ENCODE results near the gene MDP1. TPM values are rescaled to one million over a fixed set of nuclear protein-coding genes. Genes with fewer than 3 reads are reported as not detected.

The MDP1 gene
- total RNA-seq, 1 experiment from 2014 or later = 12.6 TPM

DNA sequence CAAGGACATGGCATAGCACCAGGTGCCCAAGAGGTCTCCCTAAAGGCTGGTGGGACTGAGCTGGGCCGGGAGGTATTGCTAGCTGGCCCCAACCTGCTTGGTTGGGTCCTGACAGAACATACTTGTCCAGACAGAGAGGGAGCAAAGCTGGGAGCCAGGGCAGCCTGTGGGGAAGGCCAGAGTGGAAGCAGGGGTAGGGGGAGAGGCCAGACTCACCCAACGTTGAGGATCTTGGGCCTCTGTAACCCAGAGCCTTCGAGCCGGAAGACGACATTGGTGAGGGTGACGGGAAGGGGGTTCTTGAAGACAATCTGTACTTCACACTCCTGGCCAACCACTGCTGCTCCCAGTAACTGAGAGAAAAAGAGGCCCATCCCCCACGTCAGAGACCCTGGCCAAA, 38.1 kb upstream of the MDP1 start:
- no peak for ATAC-seq
- Mint-ChIP-seq H3K4me3 (no peak overlapping the region), H3K9me3 (no peaks in the 10 kb centered on the region), H3K27me3 (ENCODE audit: low read depth) (no peaks in the 10 kb centered on the region; the same call in none of the 2 replicates), H3K4me1 (no peaks in the 10 kb centered on the region), H3K27ac (no peak overlapping the region), H3K36me3 (no peaks in the 10 kb centered on the region)
- ChIA-PET POLR2A (interaction anchor here (0.7 kb wide), 1 partner anchor 12 kb away, joined by 3 read pairs; the partner anchor contains the start of gene TINF2), CTCF (interaction anchor here (0.7 kb wide), 1 partner anchor 54 kb away, joined by 4 read pairs; the partner anchor contains the start of gene CIDEB)
- no peak for DNase-seq (ENCODE audit: low spot score)
- no peak for TF ChIP-seq CREM (CRISPR knock-in tag; IDR thresholded peaks at IDR 0.05)
- TF ChIP-seq GABPB1 (CRISPR knock-in tag; IDR thresholded peaks at IDR 0.05) = no peak
- TF ChIP-seq, protein P1, sequence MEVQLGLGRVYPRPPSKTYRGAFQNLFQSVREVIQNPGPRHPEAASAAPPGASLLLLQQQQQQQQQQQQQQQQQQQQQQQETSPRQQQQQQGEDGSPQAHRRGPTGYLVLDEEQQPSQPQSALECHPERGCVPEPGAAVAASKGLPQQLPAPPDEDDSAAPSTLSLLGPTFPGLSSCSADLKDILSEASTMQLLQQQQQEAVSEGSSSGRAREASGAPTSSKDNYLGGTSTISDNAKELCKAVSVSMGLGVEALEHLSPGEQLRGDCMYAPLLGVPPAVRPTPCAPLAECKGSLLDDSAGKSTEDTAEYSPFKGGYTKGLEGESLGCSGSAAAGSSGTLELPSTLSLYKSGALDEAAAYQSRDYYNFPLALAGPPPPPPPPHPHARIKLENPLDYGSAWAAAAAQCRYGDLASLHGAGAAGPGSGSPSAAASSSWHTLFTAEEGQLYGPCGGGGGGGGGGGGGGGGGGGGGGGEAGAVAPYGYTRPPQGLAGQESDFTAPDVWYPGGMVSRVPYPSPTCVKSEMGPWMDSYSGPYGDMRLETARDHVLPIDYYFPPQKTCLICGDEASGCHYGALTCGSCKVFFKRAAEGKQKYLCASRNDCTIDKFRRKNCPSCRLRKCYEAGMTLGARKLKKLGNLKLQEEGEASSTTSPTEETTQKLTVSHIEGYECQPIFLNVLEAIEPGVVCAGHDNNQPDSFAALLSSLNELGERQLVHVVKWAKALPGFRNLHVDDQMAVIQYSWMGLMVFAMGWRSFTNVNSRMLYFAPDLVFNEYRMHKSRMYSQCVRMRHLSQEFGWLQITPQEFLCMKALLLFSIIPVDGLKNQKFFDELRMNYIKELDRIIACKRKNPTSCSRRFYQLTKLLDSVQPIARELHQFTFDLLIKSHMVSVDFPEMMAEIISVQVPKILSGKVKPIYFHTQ (CRISPR knock-in tag; IDR thresholded peaks at IDR 0.05) = no peak
- TF ChIP-seq, protein P2, sequence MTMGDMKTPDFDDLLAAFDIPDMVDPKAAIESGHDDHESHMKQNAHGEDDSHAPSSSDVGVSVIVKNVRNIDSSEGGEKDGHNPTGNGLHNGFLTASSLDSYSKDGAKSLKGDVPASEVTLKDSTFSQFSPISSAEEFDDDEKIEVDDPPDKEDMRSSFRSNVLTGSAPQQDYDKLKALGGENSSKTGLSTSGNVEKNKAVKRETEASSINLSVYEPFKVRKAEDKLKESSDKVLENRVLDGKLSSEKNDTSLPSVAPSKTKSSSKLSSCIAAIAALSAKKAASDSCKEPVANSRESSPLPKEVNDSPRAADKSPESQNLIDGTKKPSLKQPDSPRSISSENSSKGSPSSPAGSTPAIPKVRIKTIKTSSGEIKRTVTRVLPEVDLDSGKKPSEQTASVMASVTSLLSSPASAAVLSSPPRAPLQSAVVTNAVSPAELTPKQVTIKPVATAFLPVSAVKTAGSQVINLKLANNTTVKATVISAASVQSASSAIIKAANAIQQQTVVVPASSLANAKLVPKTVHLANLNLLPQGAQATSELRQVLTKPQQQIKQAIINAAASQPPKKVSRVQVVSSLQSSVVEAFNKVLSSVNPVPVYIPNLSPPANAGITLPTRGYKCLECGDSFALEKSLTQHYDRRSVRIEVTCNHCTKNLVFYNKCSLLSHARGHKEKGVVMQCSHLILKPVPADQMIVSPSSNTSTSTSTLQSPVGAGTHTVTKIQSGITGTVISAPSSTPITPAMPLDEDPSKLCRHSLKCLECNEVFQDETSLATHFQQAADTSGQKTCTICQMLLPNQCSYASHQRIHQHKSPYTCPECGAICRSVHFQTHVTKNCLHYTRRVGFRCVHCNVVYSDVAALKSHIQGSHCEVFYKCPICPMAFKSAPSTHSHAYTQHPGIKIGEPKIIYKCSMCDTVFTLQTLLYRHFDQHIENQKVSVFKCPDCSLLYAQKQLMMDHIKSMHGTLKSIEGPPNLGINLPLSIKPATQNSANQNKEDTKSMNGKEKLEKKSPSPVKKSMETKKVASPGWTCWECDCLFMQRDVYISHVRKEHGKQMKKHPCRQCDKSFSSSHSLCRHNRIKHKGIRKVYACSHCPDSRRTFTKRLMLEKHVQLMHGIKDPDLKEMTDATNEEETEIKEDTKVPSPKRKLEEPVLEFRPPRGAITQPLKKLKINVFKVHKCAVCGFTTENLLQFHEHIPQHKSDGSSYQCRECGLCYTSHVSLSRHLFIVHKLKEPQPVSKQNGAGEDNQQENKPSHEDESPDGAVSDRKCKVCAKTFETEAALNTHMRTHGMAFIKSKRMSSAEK (CRISPR knock-in tag; IDR thresholded peaks at IDR 0.05; ENCODE audit: borderline replicate concordance) = no peak
- no peak for TF ChIP-seq RELA (CRISPR knock-in tag; IDR thresholded peaks at IDR 0.05; ENCODE audit: borderline replicate concordance)
- no peak for TF ChIP-seq KAT7 (CRISPR knock-in tag; IDR thresholded peaks at IDR 0.05; ENCODE audit: borderline replicate concordance)
- TF ChIP-seq SOX15 (CRISPR knock-in tag; IDR thresholded peaks at IDR 0.05) = no peak
- no peak for TF ChIP-seq EMX1 (CRISPR knock-in tag; IDR thresholded peaks at IDR 0.05)
- TF ChIP-seq ATF1 (CRISPR knock-in tag; IDR thresholded peaks at IDR 0.05) = no peak
- TF ChIP-seq, protein P3, sequence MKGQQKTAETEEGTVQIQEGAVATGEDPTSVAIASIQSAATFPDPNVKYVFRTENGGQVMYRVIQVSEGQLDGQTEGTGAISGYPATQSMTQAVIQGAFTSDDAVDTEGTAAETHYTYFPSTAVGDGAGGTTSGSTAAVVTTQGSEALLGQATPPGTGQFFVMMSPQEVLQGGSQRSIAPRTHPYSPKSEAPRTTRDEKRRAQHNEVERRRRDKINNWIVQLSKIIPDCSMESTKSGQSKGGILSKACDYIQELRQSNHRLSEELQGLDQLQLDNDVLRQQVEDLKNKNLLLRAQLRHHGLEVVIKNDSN (CRISPR knock-in tag; IDR thresholded peaks at IDR 0.05) = no peak
- TF ChIP-seq, protein P4, sequence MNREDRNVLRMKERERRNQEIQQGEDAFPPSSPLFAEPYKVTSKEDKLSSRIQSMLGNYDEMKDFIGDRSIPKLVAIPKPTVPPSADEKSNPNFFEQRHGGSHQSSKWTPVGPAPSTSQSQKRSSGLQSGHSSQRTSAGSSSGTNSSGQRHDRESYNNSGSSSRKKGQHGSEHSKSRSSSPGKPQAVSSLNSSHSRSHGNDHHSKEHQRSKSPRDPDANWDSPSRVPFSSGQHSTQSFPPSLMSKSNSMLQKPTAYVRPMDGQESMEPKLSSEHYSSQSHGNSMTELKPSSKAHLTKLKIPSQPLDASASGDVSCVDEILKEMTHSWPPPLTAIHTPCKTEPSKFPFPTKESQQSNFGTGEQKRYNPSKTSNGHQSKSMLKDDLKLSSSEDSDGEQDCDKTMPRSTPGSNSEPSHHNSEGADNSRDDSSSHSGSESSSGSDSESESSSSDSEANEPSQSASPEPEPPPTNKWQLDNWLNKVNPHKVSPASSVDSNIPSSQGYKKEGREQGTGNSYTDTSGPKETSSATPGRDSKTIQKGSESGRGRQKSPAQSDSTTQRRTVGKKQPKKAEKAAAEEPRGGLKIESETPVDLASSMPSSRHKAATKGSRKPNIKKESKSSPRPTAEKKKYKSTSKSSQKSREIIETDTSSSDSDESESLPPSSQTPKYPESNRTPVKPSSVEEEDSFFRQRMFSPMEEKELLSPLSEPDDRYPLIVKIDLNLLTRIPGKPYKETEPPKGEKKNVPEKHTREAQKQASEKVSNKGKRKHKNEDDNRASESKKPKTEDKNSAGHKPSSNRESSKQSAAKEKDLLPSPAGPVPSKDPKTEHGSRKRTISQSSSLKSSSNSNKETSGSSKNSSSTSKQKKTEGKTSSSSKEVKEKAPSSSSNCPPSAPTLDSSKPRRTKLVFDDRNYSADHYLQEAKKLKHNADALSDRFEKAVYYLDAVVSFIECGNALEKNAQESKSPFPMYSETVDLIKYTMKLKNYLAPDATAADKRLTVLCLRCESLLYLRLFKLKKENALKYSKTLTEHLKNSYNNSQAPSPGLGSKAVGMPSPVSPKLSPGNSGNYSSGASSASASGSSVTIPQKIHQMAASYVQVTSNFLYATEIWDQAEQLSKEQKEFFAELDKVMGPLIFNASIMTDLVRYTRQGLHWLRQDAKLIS (CRISPR knock-in tag; IDR thresholded peaks at IDR 0.05; ENCODE audit: borderline replicate concordance) = no peak

DNA sequence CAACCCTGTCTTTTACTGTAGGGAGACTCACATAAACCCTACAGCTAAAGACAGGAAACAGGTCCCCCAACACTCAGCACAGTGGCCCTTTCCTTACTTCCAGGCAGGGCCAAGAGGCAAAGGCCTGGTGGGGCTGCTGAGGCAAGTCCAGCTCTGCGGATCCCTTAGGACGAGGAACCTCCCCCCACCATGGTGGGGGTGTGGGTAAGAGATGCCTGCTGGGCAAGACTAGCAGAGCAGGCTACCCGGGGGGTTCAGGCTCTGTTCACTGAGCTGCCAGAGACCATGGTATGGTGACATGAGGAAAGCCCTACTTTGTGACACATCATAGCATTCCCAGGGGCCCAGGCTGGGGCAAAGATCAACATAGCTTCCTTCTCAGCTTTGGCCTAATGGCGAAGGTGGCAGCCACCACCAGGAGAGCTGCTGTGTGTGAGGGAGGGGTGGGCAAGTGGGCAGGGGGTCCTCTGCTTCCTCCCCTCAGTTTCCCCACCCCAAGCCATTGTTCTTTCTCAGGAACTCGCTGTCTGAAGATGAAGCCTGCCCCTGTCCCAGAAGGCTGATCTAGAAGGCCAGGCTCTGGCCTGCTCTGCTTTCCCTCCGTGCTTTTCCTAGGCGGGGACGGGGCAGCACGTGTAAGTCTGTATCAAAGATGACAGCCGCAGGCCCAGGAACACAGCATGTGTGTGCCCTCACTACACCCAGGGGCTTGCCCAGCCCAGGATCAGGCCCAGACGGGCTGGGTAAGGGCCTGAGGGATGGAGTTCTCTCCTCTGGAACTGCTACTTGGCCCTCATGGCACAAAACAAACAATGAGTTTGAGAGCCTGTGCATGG, 36.6 kb upstream of the MDP1 start:
- POLR2A ChIA-PET = interaction anchor here (1.0 to 1.1 kb wide), 2 partner anchors 10 to 18 kb away, joined by 3 to 4 read pairs; partner anchors contain the start of gene TINF2
- H3K27ac Mint-ChIP-seq = no peak overlapping the region
- H3K9me3 Mint-ChIP-seq = no peaks in the 10 kb centered on the region
- peaks cover 7% of the 10 kb centered on the region for H3K27me3 Mint-ChIP-seq (ENCODE audit: low read depth)
- H3K36me3 Mint-ChIP-seq = no peaks in the 10 kb centered on the region
- CTCF ChIA-PET = interaction anchor here (1.2 to 3.8 kb wide), 6 partner anchors 10 to 184 kb away, joined by 3 to 26 read pairs (median 6); partner anchors contain the start of genes CIDEB and TINF2
- no peak for DNase-seq (ENCODE audit: low spot score)
- H3K4me1 Mint-ChIP-seq = no peaks in the 10 kb centered on the region
- no peak for ATAC-seq
- no peak overlapping the region for H3K4me3 Mint-ChIP-seq
- TF ChIP-seq TP53 (CRISPR knock-in tag; IDR thresholded peaks at IDR 0.05) = no peak
- no peak for TF ChIP-seq OVOL2 (CRISPR knock-in tag; IDR thresholded peaks at IDR 0.05; ENCODE audit: borderline replicate concordance)
- TF ChIP-seq, protein P5, sequence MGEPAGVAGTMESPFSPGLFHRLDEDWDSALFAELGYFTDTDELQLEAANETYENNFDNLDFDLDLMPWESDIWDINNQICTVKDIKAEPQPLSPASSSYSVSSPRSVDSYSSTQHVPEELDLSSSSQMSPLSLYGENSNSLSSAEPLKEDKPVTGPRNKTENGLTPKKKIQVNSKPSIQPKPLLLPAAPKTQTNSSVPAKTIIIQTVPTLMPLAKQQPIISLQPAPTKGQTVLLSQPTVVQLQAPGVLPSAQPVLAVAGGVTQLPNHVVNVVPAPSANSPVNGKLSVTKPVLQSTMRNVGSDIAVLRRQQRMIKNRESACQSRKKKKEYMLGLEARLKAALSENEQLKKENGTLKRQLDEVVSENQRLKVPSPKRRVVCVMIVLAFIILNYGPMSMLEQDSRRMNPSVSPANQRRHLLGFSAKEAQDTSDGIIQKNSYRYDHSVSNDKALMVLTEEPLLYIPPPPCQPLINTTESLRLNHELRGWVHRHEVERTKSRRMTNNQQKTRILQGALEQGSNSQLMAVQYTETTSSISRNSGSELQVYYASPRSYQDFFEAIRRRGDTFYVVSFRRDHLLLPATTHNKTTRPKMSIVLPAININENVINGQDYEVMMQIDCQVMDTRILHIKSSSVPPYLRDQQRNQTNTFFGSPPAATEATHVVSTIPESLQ (CRISPR knock-in tag; IDR thresholded peaks at IDR 0.05) = no peak
- TF ChIP-seq, protein P6, sequence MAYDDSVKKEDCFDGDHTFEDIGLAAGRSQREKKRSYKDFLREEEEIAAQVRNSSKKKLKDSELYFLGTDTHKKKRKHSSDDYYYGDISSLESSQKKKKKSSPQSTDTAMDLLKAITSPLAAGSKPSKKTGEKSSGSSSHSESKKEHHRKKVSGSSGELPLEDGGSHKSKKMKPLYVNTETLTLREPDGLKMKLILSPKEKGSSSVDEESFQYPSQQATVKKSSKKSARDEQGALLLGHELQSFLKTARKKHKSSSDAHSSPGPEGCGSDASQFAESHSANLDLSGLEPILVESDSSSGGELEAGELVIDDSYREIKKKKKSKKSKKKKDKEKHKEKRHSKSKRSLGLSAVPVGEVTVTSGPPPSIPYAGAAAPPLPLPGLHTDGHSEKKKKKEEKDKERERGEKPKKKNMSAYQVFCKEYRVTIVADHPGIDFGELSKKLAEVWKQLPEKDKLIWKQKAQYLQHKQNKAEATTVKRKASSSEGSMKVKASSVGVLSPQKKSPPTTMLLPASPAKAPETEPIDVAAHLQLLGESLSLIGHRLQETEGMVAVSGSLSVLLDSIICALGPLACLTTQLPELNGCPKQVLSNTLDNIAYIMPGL (CRISPR knock-in tag; IDR thresholded peaks at IDR 0.05) = no peak
- no peak for TF ChIP-seq ZNF396 (CRISPR knock-in tag; IDR thresholded peaks at IDR 0.05; ENCODE audit: borderline replicate concordance)
- TF ChIP-seq ZNF263 (CRISPR knock-in tag; IDR thresholded peaks at IDR 0.05; ENCODE audit: low read depth) = no peak
- TF ChIP-seq ZNF138 (CRISPR knock-in tag; conservative IDR thresholded peaks at IDR 0.05) = no peak

Data from WTC11 (cell line).